B cell (primary cell): Measurements from ENCODE around the gene TMEM92. TPM values are rescaled to one million over a fixed set of nuclear protein-coding genes. Genes with fewer than 3 reads are reported as not detected.

ENCODE experiments used
- ATAC-seq: fragments of 200-7000 bp; cut with Tn5 transposase; one replicate; pipeline ENCODE4 v1.10.0; 2021; ENCODE audit warnings: low read depth, mild to moderate bottlenecking, moderate number of reproducible peaks, moderate library complexity
- CTCF ChIA-PET: fragments of 350-600 bp; sonication (Branson Sonifier 250); formaldehyde crosslinking; loops from one replicate; lab custom pipeline; 2021; ENCODE audit warnings: antibody characterized with exemption, inconsistent platforms; lab: Charles Lee
- POLR2A ChIA-PET: fragments of 350-600 bp; sonication (Branson Sonifier 250); formaldehyde crosslinking; loops from one replicate; lab custom pipeline; 2021; ENCODE audit warnings: antibody characterized with exemption; lab: Charles Lee
- DNase-seq: peaks from one replicate; pipeline ENCODE4 v3.0.0; 2013
- H2AFZ ChIP-seq: 2 replicates; pipeline ENCODE4 v1.6.1; 2012; ENCODE audit warnings: mild to moderate bottlenecking, low read depth, low read length; ENCODE audit not compliant: insufficient read depth, poor library complexity, severe bottlenecking
- H3K27ac ChIP-seq, 2 donors: 1 replicate in 1 of 2; 2 replicates in 1 of 2; pipeline ENCODE4 v1.5.1; 2012 to 2013; ENCODE audit warnings: low read length in 2 of 2, mild to moderate bottlenecking in 2 of 2, moderate library complexity in 1 of 2
- H3K27me3 ChIP-seq, 4 experiments: fragments of 200-600 bp in 1 of 4; sonication (generic) in 1 of 4; replicated peaks in 1 of 4; 1 replicate in 2 of 4; 2 replicates in 2 of 4; pipeline versions ENCODE4 v1.6.1 to v1.7.0; 2013 to 2016; ENCODE audit warnings: low read length in 3 of 4, mild to moderate bottlenecking in 2 of 4, mixed read lengths in 1 of 4, moderate library complexity in 1 of 4; ENCODE audit not compliant: insufficient read depth in 4 of 4, control insufficient read depth in 3 of 4; ENCODE audit errors: control extremely low read depth in 1 of 4
- H3K36me3 ChIP-seq, 2 experiments: replicated peaks in 1 of 2; 1 replicate in 1 of 2; 2 replicates in 1 of 2; pipeline versions ENCODE4 v1.6.1 to v1.7.1; 2013; ENCODE audit warnings: low read length in 1 of 2; ENCODE audit not compliant: insufficient read depth in 2 of 2, control insufficient read depth in 1 of 2; ENCODE audit errors: control extremely low read depth in 1 of 2, extremely low read depth in 1 of 2
- H3K4me1 ChIP-seq, 2 donors: fragments of 200-600 bp in 1 of 2; sonication (generic) in 1 of 2; 1 replicate in 1 of 2; 2 replicates in 1 of 2; pipeline versions ENCODE4 v1.5.1 to v1.6.1; 2013 to 2017; ENCODE audit warnings: low read length in 2 of 2; ENCODE audit not compliant: control insufficient read depth in 2 of 2, insufficient read depth in 2 of 2
- H3K4me2 ChIP-seq: replicated peaks from 2 replicates; pipeline ENCODE3; 2012; ENCODE audit warnings: mild to moderate bottlenecking, low read depth, low read length; ENCODE audit not compliant: poor library complexity, severe bottlenecking
- H3K4me3 ChIP-seq, 5 experiments: fragments of 200-600 bp in 1 of 5; sonication (generic) in 1 of 5; 1 replicate in 3 of 5; 2 replicates in 2 of 5; pipeline versions ENCODE4 v1.5.1 to v1.7.0; 2011 to 2016; ENCODE audit warnings: low read length in 4 of 5, mild to moderate bottlenecking in 4 of 5, low read depth in 2 of 5, control low read depth in 1 of 5, moderate library complexity in 1 of 5; ENCODE audit not compliant: insufficient read depth in 1 of 5; ENCODE audit errors: control extremely low read depth in 1 of 5, extremely low read depth in 1 of 5
- H3K79me2 ChIP-seq: fragments of 200-600 bp; sonication (generic); one replicate; pipeline ENCODE4 v1.6.0; 2016; ENCODE audit warnings: low read length; ENCODE audit not compliant: control insufficient read depth, insufficient read depth
- H3K9ac ChIP-seq: fragments of 200-600 bp; sonication (generic); 2 replicates; pipeline ENCODE4 v1.6.1; 2017; ENCODE audit warnings: mild to moderate bottlenecking, low read length, moderate library complexity
- H3K9me3 ChIP-seq, 3 donors: one replicate each; pipeline versions ENCODE4 v1.6.1 to v1.7.1; 2013; ENCODE audit warnings: low read length in 2 of 3; ENCODE audit not compliant: control insufficient read depth in 2 of 3, insufficient read depth in 1 of 3; ENCODE audit errors: control extremely low read depth in 1 of 3
- H4K20me1 ChIP-seq: 2 replicates; pipeline ENCODE4 v1.6.0; 2012; ENCODE audit warnings: mild to moderate bottlenecking, low read length; ENCODE audit not compliant: insufficient read depth, control insufficient read depth, poor library complexity, severe bottlenecking
- H3K27ac Mint-ChIP-seq: one replicate; pipeline ENCODE4 v1.8.0; 2021; ENCODE audit warnings: mixed read lengths
- H3K27me3 Mint-ChIP-seq: one replicate; pipeline ENCODE4 v1.8.0; 2021; ENCODE audit warnings: mixed read lengths
- H3K4me1 Mint-ChIP-seq: one replicate; pipeline ENCODE4 v1.8.0; 2021; ENCODE audit warnings: mixed read lengths
- H3K4me3 Mint-ChIP-seq: one replicate; pipeline ENCODE4 v1.8.0; 2021; ENCODE audit warnings: mixed read lengths
- H3K9me3 Mint-ChIP-seq: one replicate; pipeline ENCODE4 v1.8.0; 2022; ENCODE audit warnings: mixed read lengths; ENCODE audit not compliant: insufficient read depth
- CTCF ChIP-seq: fragments of 200-600 bp; IDR thresholded peaks from one replicate; pipeline ENCODE4 v1.8.0; 2022; ENCODE audit warnings: antibody characterized with exemption, mild to moderate bottlenecking
- EZH2 ChIP-seq: IDR thresholded peaks from 2 replicates; pipeline ENCODE4 v1.6.1; 2012; ENCODE audit warnings: borderline replicate concordance, low read depth, mild to moderate bottlenecking, moderate library complexity, low read length; ENCODE audit not compliant: insufficient read depth, poor library complexity, severe bottlenecking
- WGBS: methylation state at CpG from one replicate; pipeline ENCODE4 v1.1.5; 2013; ENCODE audit warnings: missing lambda C conversion rate; ENCODE audit not compliant: insufficient coverage; 5-methylcytosine and 5-hydroxymethylcytosine counted together
- intact Hi-C: fragments of 100-400 bp; cut with micrococcal nuclease; formaldehyde crosslinking; loops from one replicate; pipeline ENCODE4 v1.10.0; 2022
- polyA plus RNA-seq: library from polyadenylated mRNA; depleted of rRNA; stranded (reverse); fragments of >200 nt; gene quantifications from 2 replicates; pipeline ENCODE4 v1.2.3, GENCODE V29; 2012
- total RNA-seq, 2 donors: library from RNA; stranded (reverse); fragments of 120-200 nt in 1 of 2; gene quantifications; 1 replicate in 1 of 2; 2 replicates in 1 of 2; pipeline versions ENCODE4 v1.2.3 to v1.2.4, GENCODE V29; 2013 to 2022

The TMEM92 gene
- total and polyA plus RNA-seq, 2 donors (not counting 1 experiment from before 2014, with no cell fraction given) = not detected

GRCh38 chr17:50262001-50262794 is 12.1 kb upstream of the TMEM92 start:
- no peak overlapping the region for H3K27ac Mint-ChIP-seq
- H3K9ac ChIP-seq = no peak overlapping the region
- no peak overlapping the region for H3K27ac ChIP-seq
- H4K20me1 ChIP-seq = no peaks in the 10 kb centered on the region
- TF ChIP-seq CTCF (no peak), EZH2 (no peak)
- ChIA-PET POLR2A (no interaction called here), CTCF (interaction anchor here (1.0 to 1.5 kb wide), 2 partner anchors 10 to 62 kb away, joined by 3 to 4 read pairs; no protein-coding TSS in a partner anchor)
- 75% methylated on average over 9 of the region's 14 CpGs for WGBS
- no peaks in the 10 kb centered on the region for H3K79me2 ChIP-seq
- H2AFZ ChIP-seq = no peak overlapping the region
- H3K36me3 ChIP-seq = no peaks in the 10 kb centered on the region
- no peaks in the 10 kb centered on the region for H3K4me1 ChIP-seq
- no peak overlapping the region for H3K4me2 ChIP-seq
- intact Hi-C loops = no loop called here
- H3K27me3 ChIP-seq = no peaks in the 10 kb centered on the region
- H3K4me3 ChIP-seq = no peak overlapping the region
- H3K4me1 Mint-ChIP-seq = no peaks in the 10 kb centered on the region
- ATAC-seq (no peak), DNase-seq (no peak)
- H3K27me3 Mint-ChIP-seq = peaks cover 21% of the 10 kb centered on the region
- H3K9me3 ChIP-seq = no peaks in the 10 kb centered on the region
- no peaks in the 10 kb centered on the region for H3K9me3 Mint-ChIP-seq
- no peak overlapping the region for H3K4me3 Mint-ChIP-seq
